ENCODE results near the gene IL20RB. TPM values are rescaled to one million over a fixed set of nuclear protein-coding genes. Genes with fewer than 3 reads are reported as not detected.
"Not testable (repeated sequence)": the region's sequence is repeated elsewhere in the genome, so short reads cannot be mapped to it uniquely, and the experiment has no call there.

IL20RB gene
- total RNA-seq, 4 donors from 2014 or later: 218 to 274 (median 257) TPM

DNA sequence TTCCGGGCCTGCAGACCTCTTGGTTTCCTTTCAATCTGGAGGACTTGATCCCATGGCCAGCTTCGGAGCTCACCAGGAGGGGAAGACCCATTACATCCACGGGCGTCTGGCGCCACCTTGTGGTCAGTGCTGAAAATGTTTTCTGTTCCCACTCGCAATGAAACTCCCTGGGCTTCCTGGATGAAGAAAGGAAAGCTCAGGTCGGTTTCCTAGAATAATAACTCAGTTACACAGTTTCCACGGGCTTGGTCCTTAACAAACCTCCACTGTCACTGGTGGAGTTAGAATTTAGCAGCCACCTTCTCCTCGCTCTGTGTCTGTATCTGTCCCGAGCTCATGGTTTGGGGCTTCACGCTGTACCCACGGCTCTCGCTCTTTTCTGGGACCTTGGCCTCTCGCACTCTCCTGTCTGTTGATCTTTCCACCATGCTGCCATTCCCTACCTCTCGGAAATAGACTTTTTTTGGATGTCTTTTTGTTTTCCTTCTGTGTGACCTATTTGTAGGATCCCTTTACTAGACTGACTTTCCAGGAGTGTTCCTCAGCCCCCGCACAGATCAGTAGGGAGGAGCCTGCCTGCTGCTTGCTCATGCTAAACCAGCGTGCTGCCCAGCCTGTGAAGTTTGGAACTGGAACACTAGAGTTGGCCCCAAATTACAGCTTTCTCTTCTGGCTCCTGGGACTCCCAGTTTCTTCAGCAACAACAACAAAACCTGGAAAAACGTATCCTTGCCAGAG lies 56.3 kb downstream of the IL20RB start:
- H3K4me3 ChIP-seq: peak overlapping the region; percentile 49
- no peaks in the 10 kb centered on the region for H3K27me3 ChIP-seq
- peak; percentile 94 to 95 for DNase-seq (ENCODE audit: low spot score in 2 of 2)
- H3K27ac ChIP-seq: peak overlapping the region; percentile 69
- peaks cover 13% of the 10 kb centered on the region for H3K36me3 ChIP-seq
- WGBS: 6% methylated on average over 18 of the region's 18 CpGs
- H3K9me3 ChIP-seq: no peaks in the 10 kb centered on the region
- TF ChIP-seq, protein P1, sequence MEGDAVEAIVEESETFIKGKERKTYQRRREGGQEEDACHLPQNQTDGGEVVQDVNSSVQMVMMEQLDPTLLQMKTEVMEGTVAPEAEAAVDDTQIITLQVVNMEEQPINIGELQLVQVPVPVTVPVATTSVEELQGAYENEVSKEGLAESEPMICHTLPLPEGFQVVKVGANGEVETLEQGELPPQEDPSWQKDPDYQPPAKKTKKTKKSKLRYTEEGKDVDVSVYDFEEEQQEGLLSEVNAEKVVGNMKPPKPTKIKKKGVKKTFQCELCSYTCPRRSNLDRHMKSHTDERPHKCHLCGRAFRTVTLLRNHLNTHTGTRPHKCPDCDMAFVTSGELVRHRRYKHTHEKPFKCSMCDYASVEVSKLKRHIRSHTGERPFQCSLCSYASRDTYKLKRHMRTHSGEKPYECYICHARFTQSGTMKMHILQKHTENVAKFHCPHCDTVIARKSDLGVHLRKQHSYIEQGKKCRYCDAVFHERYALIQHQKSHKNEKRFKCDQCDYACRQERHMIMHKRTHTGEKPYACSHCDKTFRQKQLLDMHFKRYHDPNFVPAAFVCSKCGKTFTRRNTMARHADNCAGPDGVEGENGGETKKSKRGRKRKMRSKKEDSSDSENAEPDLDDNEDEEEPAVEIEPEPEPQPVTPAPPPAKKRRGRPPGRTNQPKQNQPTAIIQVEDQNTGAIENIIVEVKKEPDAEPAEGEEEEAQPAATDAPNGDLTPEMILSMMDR (IDR thresholded peaks at IDR 0.05): peak; percentile 73 to 98
- no peak for TF ChIP-seq POLR2AphosphoS5 (IDR thresholded peaks at IDR 0.05)
- TF ChIP-seq POLR2A (IDR thresholded peaks at IDR 0.05): no peak
- TF ChIP-seq EP300 (IDR thresholded peaks at IDR 0.05): no peak
- peaks cover 25% of the 10 kb centered on the region for H3K4me1 ChIP-seq

DNA sequence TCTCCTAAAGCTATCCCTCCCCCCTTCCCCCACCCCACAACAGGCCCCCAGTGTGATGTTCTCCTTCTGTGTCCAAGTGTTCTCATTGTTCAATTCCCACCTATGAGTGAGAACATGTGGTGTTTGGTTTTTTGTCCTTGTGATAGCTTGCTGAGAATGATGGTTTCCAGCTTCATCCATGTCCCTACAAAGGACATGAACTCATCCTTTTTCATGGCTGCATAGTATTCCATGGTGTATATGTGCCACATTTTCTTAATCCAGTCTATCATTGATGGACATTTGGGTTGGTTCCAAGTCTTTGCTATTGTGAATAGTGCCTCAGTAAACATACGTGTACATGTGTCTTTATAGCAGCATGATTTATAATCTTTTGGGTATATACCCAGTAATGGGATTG lies 59.5 kb downstream of the IL20RB start:
- not testable (repeated sequence) for H3K9me3 ChIP-seq; H3K36me3 ChIP-seq; H3K27me3 ChIP-seq; H3K4me3 ChIP-seq; H3K27ac ChIP-seq; DNase-seq (ENCODE audit: low spot score in 2 of 2)
- peaks cover 20% of the 10 kb centered on the region for H3K4me1 ChIP-seq
- WGBS: 93% methylated on average over 1 of the region's 1 CpG

DNA sequence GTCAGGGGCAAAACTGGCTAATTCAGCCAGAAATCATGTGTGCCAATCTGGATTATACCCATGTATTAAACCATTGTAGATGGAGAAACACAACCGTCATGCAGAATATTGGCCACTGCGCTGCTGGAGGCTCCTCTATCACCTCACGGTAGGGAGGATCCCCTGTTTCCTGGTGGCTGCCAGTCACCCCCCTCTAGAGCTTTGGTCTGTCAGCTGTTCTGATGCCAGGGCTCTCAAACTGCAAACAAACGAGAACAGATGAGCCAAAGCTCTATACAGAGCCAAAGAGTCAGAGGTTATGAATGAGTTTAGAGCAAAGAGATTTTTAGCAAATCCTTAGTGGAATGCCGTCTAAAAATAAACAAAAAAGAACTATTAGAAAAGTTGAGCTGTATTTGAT lies 62.5 kb downstream of the IL20RB start:
- 53% methylated on average over 5 of the region's 5 CpGs for WGBS
- TF ChIP-seq POLR2AphosphoS5 (IDR thresholded peaks at IDR 0.05) (no peak), POLR2A (IDR thresholded peaks at IDR 0.05) (no peak), EP300 (IDR thresholded peaks at IDR 0.05) (no peak)
- TF ChIP-seq, protein P1 (IDR thresholded peaks at IDR 0.05): no peak
- H3K27ac ChIP-seq: no peak overlapping the region
- H3K27me3 ChIP-seq: no peaks in the 10 kb centered on the region
- no peaks in the 10 kb centered on the region for H3K4me1 ChIP-seq
- no peaks in the 10 kb centered on the region for H3K9me3 ChIP-seq
- H3K36me3 ChIP-seq: no peaks in the 10 kb centered on the region
- DNase-seq (ENCODE audit: low spot score in 2 of 2): no peak
- no peak overlapping the region for H3K4me3 ChIP-seq

DNA sequence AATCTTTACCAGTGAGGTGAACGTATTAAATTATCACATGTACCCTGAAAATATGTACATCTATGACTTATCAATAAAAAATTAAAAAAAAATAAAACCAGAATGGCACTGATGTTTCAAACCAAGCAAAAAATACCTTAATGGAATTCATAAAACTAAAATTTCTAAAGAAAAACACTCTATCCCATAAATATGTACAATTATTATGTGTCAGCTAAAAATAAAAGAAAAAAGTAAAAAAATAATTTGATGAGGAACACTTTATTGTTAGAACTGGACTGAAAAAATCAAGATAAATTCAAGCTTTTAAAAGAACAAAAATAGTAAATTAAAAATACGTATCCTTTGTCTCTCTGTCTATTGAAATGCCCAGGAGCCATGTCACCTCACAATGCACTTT lies 63.1 kb downstream of the IL20RB start:
- Histone ChIP-seq H3K9me3 (no peaks in the 10 kb centered on the region), H3K27me3 (no peaks in the 10 kb centered on the region), H3K4me1 (no peaks in the 10 kb centered on the region), H3K27ac (no peak overlapping the region), H3K36me3 (no peaks in the 10 kb centered on the region), H3K4me3 (no peak overlapping the region)
- TF ChIP-seq, protein P1 (IDR thresholded peaks at IDR 0.05): no peak
- no peak for TF ChIP-seq POLR2A (IDR thresholded peaks at IDR 0.05)
- TF ChIP-seq EP300 (IDR thresholded peaks at IDR 0.05): no peak
- TF ChIP-seq POLR2AphosphoS5 (IDR thresholded peaks at IDR 0.05): no peak
- DNase-seq (ENCODE audit: low spot score in 2 of 2): no peak
- 92% methylated on average over 2 of the region's 2 CpGs for WGBS

DNA sequence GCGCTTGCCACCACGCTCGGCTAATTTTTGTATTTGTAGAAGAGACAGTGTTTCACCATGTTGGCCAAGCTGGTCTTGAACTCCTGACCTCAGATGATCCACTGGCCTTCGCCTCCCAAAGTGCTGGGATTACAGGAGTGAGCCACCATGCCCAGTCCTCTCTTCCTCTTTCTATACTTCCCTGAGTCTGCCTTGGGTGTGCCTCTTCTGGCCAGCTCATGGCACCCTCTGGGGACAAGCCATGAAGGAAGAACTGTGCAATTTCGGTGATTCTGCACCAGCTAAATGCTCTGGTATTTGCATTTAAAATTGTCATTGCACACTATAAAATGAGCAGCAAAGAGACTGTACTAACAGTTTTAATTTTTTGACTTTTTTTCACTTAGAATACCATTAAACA lies 66.6 kb downstream of the IL20RB start:
- no peak overlapping the region for H3K27ac ChIP-seq
- H3K9me3 ChIP-seq: no peaks in the 10 kb centered on the region
- TF ChIP-seq POLR2AphosphoS5 (IDR thresholded peaks at IDR 0.05) (no peak), EP300 (IDR thresholded peaks at IDR 0.05) (no peak), POLR2A (IDR thresholded peaks at IDR 0.05) (no peak)
- TF ChIP-seq, protein P1 (IDR thresholded peaks at IDR 0.05): no peak
- no peak overlapping the region for H3K4me3 ChIP-seq
- no peaks in the 10 kb centered on the region for H3K27me3 ChIP-seq
- no peaks in the 10 kb centered on the region for H3K4me1 ChIP-seq
- WGBS: 93% methylated on average over 5 of the region's 5 CpGs
- H3K36me3 ChIP-seq: no peaks in the 10 kb centered on the region
- no peak for DNase-seq (ENCODE audit: low spot score in 2 of 2)

DNA sequence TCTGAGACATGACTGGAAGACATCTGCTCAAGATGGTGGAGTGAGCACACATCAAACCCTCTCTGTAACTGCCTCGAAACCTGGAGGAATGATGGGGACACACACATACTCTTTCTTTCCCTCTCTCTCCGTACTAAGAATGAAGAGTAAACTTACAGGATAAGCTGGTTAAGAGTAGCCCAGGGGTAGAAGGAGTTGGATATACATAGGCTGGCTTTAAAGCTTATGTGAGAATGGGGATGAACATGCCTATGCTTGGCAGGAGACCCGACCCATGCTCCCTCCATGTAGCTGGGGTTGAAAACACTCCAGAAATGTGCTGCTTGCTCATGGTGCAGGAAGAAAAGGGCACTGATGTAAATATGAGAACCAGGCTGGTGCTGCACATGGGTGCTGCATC lies 68.9 kb downstream of the IL20RB start:
- no peak overlapping the region for H3K27ac ChIP-seq
- 82% methylated on average over 3 of the region's 3 CpGs for WGBS
- no peak overlapping the region for H3K4me3 ChIP-seq
- H3K4me1 ChIP-seq: no peaks in the 10 kb centered on the region
- H3K27me3 ChIP-seq: no peaks in the 10 kb centered on the region
- no peak for DNase-seq (ENCODE audit: low spot score in 2 of 2)
- TF ChIP-seq, protein P1 (IDR thresholded peaks at IDR 0.05): no peak
- TF ChIP-seq EP300 (IDR thresholded peaks at IDR 0.05) (no peak), POLR2A (IDR thresholded peaks at IDR 0.05) (no peak), POLR2AphosphoS5 (IDR thresholded peaks at IDR 0.05) (no peak)
- H3K9me3 ChIP-seq: no peaks in the 10 kb centered on the region
- no peaks in the 10 kb centered on the region for H3K36me3 ChIP-seq
